ENCODE data around the gene IQSEC1.
A peak's percentile ranks its signal among the peaks of the same experiment; 100 is the strongest.

IQSEC1 gene

GRCh38 chr3:13025778-13026518 lies 47.3 kb downstream of the IQSEC1 start:
- DNase-seq, result no peak

- DNase-seq, result no peak
These were observed 48.1 kb downstream of the IQSEC1 start for GRCh38 chr3:13025090-13025489.

DNA sequence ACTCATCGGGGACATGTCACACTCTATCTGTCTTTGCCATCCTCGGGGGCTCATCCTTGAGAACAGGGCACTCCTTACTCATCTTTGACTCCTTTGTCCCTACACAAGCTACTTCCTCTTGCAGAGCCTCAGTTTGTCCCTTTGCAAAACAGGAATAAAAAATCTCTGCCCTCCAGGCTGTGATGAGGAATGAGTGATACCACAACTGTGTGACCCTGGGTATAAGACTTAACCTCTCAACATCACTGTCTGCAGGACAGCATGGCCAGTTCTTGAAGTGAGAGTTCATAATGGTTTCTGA lies 48.5 kb downstream of the IQSEC1 start:
- no peak for DNase-seq

GRCh38 chr3:13023971-13024764 lies 49.1 kb downstream of the IQSEC1 start:
- no peak for DNase-seq

DNA sequence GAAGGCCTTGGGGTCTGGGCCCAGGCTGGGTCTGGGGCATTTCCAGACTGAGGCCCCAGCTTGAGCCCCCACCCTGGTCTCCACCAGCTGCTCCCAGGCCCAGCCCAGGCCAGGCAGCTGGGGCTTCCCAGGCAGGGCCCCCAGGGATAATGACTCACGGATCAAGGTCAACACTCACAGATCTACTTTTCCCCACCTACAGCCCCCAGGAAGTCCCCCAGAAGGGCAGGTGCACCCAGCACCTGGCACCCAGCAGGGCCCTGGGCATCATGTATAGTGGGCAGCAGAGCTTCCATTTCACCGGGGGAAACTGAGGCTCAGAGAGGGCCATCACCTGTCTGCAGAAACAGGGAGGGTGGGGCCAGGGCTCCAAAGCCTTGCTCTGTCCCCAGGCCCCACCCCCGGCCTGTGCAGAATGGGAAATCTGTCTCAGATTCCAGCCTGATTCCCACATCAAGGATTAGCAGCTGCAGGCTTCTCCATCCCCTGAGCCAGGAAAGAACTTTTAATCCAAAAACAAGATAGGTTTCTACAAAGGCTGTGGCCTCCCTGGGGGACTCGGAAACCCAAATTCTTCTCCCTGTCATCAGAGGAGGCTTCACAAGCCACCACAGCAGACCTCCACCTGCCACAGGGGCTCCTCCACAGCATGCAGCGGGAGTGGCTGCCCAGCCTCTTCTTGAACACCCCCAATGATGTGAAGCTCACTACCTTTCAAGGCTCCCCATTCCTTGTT lies 49.8 kb downstream of the IQSEC1 start:
- DNase-seq, result no peak

- DNase-seq, result no peak
These were observed 50.6 kb downstream of the IQSEC1 start for GRCh38 chr3:13022348-13023234.

DNA sequence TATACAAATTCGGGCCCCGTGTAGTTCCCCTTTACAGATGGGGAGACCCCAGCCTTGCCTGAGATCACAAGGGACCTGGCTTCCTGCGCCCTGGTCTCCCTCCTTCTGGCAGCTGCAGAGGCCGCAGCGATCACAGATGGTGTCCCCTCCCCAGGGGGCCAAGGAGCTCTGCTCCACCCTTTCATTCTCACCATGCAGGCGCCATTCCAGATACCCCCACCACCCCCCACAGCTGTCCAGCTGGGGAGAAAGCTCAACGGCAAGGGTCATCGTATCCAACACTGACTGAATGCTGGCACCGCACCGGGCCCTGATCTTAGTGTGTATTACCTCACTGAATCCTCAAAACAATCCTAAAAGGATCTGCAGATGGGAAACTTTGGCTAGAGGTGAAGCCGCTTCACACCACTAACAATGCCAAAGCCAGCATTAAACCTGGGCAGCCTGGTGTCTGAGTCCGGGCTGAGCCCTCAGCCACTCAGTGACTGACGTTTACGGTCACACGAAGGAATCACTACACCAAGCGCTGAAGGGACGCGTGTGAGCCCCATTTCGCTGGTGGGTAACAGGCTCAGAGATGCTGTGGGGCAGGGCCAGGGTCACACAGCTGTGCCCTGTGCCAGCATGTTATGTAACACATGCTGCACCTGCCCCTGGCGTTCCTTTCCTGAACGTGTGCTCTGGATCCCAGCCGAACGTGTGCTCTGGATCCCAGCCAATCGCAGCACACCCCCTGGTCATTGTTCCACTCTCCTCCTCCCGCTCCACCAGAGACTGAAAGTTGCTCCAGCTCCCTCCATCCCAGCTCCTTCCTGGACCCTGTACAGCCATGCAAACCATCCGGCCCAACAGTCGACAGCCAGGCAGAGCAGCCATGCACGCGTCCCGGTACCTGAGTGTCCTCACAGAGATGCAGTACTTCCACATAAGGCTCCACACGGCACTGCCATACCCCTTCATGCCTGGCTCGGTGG lies 51.8 kb downstream of the IQSEC1 start:
- peak; percentile 70 for DNase-seq

GRCh38 chr3:13020159-13020750 lies 53.0 kb downstream of the IQSEC1 start:
- DNase-seq, result no peak

DNA sequence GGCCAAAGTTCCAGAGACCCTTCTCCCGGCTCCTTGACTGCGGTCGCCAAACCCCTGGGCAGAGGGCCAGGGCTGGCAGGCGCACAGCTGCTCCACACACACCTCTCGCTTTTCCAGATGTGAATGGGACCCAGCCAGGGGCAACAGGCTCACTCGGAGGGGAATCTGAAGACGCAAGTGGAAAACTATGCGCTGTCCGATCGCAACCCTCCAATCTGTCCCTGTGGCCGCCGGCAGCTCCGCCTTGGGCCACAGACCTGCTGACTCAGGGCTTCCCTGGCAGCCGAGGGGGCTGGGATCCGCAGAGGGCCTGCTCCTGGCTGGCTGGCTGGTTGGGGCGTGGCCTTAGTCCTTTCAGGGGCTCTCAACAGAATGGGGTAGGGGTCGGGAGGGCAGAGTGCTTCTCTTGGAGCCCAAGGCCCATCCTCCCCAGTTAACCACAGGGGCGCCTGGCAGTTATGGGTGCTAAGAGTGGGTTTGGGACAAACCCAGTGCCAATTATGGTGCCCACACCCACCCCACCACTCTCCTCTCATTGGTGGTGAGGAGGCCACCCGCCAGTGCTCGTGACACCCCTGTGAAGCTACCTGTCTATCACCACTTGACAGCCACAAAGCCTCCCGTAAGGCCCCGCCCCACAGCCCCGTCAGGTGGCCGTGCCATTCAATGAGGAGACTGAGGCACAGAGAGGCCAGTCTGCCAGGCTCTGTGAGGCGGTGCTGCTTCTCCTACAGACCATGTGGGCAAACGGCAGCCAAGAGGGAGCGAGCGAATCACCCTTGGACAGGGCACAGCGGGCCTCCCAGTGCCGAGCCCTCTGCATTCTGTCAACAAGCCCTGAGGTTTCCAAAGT lies 53.8 kb downstream of the IQSEC1 start:
- no peak for DNase-seq

DNA sequence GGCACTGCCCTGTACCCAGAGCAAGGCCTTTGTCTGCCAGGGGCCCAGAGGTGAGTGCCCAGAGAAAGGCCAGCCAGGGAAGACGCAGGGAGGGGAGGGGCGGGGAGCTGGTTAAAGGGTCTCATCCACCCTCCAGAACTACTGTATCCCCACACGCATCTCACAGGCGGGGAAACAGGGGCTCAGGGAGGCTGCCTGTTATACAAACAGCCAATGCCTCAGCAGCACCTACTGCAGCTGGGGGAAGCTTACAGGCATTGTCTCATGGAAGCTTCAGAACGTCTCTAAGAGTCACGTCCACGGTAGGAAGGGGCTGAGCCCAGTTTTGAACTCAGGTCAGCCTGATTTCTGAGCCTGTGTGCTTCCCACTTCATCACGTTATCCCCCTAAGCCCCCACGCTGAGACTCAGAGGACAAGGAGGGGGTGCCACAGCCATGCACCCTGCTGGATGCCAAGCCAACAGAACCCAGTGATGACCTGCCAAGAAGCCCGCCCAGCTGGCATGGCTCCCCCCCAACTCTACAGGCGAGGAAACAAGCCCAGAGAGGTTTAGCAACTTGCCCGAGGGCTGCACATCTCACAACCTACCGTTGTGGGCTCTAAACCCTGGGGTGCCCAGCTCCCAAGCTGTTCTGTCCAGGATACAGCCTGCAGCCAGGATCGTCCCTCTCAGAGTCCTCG lies 54.5 kb downstream of the IQSEC1 start:
- no peak for DNase-seq

DNA sequence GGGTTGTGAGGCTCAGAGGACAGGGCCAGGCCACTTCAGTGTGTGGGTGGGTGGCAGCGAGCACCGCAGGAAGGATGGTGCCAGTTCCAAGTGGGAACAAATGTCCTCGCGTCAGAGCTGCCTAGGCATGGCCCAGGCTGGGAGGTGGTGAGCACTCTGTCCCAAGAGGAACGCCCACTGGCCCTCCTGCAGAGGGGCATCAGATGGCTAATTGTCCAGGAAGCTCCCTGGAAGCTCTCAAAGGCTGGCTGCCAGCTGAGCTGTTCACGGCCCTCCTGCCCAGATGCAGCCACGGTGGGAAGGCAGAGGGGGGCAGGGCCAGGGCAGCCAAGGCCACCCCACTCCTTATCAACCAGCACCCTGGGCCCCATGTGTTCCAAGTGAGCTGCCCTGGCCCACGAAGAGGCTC lies 55.2 kb downstream of the IQSEC1 start:
- peak; percentile 13 for DNase-seq

- DNase-seq, result no peak
These were observed 55.7 kb downstream of the IQSEC1 start for GRCh38 chr3:13017361-13018042.

- DNase-seq, result no peak
These were observed 56.4 kb downstream of the IQSEC1 start for GRCh38 chr3:13016721-13017255.

DNA sequence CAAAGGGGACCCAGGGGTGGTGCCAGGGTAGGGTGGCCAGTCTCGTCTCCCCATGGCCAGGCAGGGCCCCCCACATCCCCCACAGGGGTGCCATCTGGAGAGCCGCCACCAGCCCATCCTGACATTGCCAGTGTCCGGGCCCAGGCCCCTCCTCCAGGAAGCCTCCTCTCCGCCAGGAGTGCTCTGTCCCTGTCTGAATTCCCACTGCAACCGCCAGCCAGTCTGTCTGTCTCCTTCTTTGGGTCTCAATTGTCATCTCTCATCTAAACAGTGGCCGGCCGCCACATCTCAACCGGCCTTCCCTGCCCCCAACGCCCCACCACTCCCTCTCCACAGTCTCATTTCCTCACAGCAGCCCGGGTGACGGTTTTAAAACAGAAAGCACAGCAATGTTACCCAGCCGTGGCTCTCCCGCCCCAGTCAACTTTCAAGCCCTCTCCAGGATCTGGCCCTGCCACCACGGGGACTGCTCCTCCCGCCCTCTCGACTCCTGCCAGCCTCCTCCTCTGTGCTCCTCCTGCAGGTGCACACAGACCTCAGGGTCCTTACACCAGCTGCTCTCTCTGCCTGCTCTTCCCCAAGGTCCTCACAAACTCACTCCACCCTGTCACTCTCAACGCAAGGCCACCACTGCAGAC lies 57.0 kb downstream of the IQSEC1 start:
- no peak for DNase-seq

DNA sequence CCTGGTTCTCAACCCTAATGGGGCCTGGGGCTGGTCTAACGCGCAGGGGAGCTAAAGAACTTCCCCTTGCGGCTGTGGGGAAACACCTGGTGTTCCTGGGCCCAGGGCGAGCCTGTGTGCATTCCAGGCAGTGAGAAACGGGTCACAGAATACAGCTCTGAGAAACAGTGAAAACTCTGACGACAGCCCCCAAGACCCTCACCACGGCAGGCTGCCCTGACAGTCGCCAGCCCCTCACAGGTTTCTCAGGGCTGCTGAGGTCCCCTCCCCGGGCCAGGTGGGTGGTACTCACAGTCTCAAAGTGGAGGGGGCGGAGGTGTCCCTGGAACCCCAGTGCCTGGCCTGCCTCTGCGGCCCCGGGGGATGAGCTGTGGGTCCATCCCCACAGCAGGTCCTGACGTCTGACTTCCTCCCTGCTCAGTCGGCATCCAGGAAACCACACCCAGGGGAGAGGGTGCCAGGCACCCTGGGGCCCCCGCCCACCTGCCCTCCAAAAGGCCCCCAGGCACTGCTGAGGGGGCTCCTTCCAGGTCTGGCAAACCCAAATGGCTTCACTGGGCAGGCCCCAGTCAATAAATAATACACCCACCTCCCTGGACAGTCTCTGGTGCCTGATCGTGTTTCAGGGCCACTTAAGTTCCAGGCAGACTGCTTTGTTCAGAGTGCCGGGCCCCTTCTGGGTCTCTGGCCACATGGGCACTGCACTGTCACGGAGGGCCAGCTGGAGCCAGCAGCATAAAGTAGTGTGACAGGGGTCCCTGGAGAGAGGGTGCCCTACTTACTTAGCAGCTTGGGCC lies 57.7 kb downstream of the IQSEC1 start:
- DNase-seq, result no peak

GRCh38 chr3:13014755-13015285 lies 58.4 kb downstream of the IQSEC1 start:
- DNase-seq, result no peak

Measured in NCI-H774 (cell line).